Measurements from ENCODE around the gene MSANTD3.

GRCh38 chr9:100474924-100475276 lies 48.0 kb downstream of the MSANTD3 start:
- TF ChIP-seq CTCF (conservative IDR thresholded peaks at IDR 0.05; ENCODE audit: low read depth in 2 of 2), result no peak
- TF ChIP-seq POLR2AphosphoS5 (IDR thresholded peaks at IDR 0.05; ENCODE audit: low read depth), result no peak
- TF ChIP-seq, protein P1, sequence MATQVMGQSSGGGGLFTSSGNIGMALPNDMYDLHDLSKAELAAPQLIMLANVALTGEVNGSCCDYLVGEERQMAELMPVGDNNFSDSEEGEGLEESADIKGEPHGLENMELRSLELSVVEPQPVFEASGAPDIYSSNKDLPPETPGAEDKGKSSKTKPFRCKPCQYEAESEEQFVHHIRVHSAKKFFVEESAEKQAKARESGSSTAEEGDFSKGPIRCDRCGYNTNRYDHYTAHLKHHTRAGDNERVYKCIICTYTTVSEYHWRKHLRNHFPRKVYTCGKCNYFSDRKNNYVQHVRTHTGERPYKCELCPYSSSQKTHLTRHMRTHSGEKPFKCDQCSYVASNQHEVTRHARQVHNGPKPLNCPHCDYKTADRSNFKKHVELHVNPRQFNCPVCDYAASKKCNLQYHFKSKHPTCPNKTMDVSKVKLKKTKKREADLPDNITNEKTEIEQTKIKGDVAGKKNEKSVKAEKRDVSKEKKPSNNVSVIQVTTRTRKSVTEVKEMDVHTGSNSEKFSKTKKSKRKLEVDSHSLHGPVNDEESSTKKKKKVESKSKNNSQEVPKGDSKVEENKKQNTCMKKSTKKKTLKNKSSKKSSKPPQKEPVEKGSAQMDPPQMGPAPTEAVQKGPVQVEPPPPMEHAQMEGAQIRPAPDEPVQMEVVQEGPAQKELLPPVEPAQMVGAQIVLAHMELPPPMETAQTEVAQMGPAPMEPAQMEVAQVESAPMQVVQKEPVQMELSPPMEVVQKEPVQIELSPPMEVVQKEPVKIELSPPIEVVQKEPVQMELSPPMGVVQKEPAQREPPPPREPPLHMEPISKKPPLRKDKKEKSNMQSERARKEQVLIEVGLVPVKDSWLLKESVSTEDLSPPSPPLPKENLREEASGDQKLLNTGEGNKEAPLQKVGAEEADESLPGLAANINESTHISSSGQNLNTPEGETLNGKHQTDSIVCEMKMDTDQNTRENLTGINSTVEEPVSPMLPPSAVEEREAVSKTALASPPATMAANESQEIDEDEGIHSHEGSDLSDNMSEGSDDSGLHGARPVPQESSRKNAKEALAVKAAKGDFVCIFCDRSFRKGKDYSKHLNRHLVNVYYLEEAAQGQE (IDR thresholded peaks at IDR 0.05; ENCODE audit: unreplicated experiment), result no peak
- TF ChIP-seq EZH2 (IDR thresholded peaks at IDR 0.05; ENCODE audit: low read depth, unreplicated experiment), result no peak
- no peak for TF ChIP-seq JUNB (IDR thresholded peaks at IDR 0.05; ENCODE audit: unreplicated experiment)
- no peak for TF ChIP-seq EZH2phosphoT487 (IDR thresholded peaks at IDR 0.05; ENCODE audit: unreplicated experiment)

All from GM23338 (cell line).